RWPE1 (cell line): ENCODE results near the gene ZNF860.
"Not testable (repeated sequence)": the region's sequence is repeated elsewhere in the genome, so short reads cannot be mapped to it uniquely, and the experiment has no call there.

Experiments used
- CTCF ChIA-PET: fragments of 350-600 bp; sonication (Branson Sonifier 250); formaldehyde crosslinking; extraction: SDS; loops from one replicate; lab custom pipeline; 2021; lab: Yijun Ruan, JAX
- POLR2A ChIA-PET: fragments of 400-600 bp; formaldehyde crosslinking; extraction: SDS; loops from one replicate; lab custom pipeline; 2020; ENCODE audit warnings: antibody characterized with exemption; ENCODE audit not compliant: low non-redundant PET; lab: Yijun Ruan, JAX
- DNase-seq: peaks from one replicate; pipeline ENCODE4 v3.0.0; 2012; ENCODE audit warnings: low spot score
- H3K27ac ChIP-seq: fragments of 450-650 bp; 2 replicates; pipeline ENCODE4 v1.5.1; 2017
- TF ChIP-seq, protein P1 (sequence below): fragments of 450-650 bp; conservative IDR thresholded peaks from 2 replicates; pipeline ENCODE4 v1.5.1; 2017; ENCODE audit warnings: low read depth, mild to moderate bottlenecking

The ZNF860 gene

DNA sequence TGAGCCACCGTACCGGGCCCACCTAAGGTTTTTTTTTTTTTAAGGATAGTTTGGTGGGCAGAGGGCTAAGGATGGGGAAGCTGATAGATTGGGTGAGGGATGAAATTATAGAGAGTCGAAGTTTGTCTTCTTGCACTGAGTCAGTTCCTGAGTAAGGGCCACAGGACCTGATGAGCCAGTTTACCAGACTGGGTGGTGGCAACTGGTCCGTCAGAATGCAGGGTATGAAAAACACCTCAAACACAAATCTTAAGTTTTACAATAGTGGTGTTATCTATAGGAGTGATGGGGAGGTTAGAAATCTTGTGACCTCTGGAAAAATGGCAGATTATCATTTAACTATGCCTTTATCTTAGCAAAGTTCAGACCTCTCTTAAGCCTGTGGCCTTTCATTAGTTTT, 2.8 kb downstream of the ZNF860 start:
- no peak for DNase-seq
- CTCF ChIA-PET, result no interaction called here
- H3K27ac ChIP-seq, result no peak overlapping the region
- TF ChIP-seq, protein P1, sequence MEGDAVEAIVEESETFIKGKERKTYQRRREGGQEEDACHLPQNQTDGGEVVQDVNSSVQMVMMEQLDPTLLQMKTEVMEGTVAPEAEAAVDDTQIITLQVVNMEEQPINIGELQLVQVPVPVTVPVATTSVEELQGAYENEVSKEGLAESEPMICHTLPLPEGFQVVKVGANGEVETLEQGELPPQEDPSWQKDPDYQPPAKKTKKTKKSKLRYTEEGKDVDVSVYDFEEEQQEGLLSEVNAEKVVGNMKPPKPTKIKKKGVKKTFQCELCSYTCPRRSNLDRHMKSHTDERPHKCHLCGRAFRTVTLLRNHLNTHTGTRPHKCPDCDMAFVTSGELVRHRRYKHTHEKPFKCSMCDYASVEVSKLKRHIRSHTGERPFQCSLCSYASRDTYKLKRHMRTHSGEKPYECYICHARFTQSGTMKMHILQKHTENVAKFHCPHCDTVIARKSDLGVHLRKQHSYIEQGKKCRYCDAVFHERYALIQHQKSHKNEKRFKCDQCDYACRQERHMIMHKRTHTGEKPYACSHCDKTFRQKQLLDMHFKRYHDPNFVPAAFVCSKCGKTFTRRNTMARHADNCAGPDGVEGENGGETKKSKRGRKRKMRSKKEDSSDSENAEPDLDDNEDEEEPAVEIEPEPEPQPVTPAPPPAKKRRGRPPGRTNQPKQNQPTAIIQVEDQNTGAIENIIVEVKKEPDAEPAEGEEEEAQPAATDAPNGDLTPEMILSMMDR, result no peak
- POLR2A ChIA-PET, result no interaction called here

DNA sequence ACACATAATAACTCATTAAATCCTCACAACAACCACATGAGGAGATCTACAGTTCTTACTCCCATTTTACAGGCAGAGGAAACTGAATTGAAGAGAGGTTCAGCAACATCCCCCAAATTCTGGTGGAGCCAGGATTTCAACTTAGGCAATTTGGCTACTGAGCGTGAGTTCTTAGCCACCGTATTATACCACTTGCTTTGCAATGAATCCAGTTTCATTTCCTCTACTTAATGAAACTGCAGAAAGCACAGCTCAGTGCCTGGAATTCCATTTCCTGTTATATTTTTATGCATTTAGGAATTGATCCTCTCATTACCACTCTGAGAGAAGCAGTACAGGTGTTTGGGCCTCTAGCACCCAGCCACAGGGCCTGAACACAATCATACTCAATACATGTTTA, 4.3 kb downstream of the ZNF860 start:
- POLR2A ChIA-PET, result no interaction called here
- CTCF ChIA-PET, result no interaction called here
- no peak overlapping the region for H3K27ac ChIP-seq
- no peak for DNase-seq
- TF ChIP-seq, protein P1, result no peak

DNA sequence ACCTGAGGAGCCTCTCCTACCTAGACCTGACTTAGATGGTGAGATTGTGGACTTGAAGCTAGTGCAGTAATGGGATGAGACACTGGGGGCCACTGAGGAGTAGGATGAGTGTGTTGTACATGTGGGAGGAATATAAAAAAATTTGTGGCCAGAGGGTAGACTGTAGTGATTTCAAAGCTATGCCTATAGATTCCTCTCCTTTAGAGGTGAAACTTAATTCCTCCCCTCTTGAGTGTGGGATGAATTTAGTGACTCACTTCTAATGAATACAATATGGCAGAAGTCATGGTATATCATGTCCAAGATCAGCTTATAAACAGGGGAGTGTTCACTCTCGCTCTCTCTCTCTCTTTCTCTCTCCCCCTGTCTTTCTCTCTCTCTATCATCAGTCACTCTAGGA, 6.7 kb downstream of the ZNF860 start:
- TF ChIP-seq, protein P1, result no peak
- ChIA-PET POLR2A (no interaction called here), CTCF (interaction anchor here (0.5 kb wide), 1 partner anchor 324 kb away, joined by 3 read pairs; no protein-coding TSS in a partner anchor)
- no peak for DNase-seq
- H3K27ac ChIP-seq, result no peak overlapping the region

DNA sequence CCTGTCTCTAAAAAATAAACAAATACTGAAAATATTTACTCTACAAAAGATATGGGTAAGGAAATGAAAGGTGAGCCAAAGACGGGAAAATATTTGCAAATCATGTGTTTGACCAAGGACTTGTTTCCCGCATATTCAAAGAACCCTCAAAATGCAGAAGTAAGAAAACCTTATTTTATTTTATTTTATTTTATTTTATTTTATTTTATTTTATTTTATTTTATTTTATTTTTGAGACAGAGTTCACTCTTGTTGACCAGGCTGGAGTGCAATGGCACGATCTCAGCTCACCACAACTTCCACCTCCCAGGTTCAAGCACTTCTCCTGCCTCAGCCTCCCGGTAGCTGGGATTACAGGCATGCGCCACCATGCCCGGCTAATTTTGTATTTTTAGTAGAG, 11.4 kb downstream of the ZNF860 start:
- H3K27ac ChIP-seq, DNase-seq, CTCF ChIA-PET, POLR2A ChIA-PET: not testable (repeated sequence)

DNA sequence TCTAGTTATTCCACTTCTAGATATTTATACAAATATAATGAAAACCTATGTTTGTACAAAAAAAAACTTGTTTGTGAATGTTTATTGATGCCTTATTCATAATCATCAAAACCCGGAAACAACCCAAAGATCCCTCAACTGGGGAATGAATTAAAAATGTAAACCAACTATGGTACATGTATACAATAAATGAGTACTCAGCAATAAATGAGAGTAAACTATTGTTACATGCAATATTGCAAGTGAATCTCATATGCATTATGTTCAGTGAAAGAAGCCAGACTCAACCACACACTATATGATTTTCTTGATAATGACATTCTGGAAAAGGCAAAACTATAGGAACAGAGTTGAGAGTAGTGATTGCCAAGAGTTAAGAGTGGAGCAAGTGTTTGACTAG, 12.3 kb downstream of the ZNF860 start:
- DNase-seq, result no peak
- ChIA-PET CTCF (no interaction called here), POLR2A (no interaction called here)
- TF ChIP-seq, protein P1, result no peak
- no peak overlapping the region for H3K27ac ChIP-seq

DNA sequence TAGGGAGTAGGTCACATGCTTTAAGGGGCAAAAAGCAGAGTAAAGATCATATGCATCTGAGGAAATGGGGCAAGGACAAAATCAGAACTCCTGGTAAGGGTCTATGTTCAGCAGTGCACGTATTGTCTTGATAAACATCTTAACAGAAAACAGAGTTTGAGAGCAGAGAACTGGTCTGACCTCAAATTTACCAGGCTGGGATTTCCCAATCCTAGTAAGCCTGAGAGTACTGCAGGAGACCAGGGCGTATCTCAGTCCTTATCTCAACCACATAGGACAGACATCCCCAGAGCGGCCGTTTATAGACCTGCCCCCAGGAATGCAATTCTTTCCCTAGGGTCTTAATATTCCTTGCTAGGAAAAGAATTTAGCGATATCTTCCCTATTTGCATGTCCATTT, 13.5 kb downstream of the ZNF860 start:
- POLR2A ChIA-PET, CTCF ChIA-PET, H3K27ac ChIP-seq, DNase-seq: not testable (repeated sequence)

DNA sequence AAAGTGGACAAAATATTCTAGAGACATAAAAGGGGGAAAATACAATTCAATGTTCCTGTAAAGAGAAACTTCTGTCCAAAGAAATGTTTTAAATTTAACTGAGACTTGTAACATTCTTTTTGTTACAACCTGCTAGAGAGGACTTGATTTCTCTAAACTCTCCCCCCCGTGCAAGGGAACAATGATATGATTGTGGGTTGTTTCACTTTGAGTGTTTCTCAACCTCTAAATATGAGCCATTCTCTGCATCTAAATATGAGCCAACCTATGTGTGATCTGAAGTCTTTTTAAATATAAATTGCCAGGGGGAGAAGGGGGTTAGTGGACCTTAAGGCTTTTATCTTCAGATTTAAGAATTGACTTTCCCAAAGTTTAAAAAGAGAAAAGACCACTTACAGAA, 14.6 kb downstream of the ZNF860 start:
- H3K27ac ChIP-seq, result no peak overlapping the region
- CTCF ChIA-PET, result interaction anchor here (0.7 kb wide), 1 partner anchor 100 kb away, joined by 5 read pairs; no protein-coding TSS in a partner anchor
- no peak for DNase-seq
- POLR2A ChIA-PET, result no interaction called here
- TF ChIP-seq, protein P1, result no peak

DNA sequence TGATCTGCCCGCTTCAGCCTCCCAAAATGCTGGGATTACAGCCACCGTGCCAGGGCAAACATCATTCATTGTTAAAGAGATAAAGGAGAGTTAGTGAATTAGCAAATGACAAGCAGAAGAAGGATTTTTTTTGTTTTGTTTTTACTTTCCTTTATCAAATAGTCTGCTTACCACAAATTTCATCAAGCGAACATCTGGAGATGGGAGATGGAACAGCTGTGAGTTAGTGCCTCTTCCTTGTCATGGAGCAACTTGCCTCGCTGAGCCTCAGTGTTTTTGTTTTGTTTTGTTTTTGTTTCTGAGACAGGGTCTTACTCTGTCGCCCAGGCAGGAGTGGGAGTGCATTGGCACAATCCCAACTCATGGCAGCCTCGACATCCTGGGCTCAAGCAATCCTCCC, 15.9 kb downstream of the ZNF860 start:
- no peak for DNase-seq
- TF ChIP-seq, protein P1, result no peak
- ChIA-PET CTCF (no interaction called here), POLR2A (no interaction called here)
- H3K27ac ChIP-seq, result no peak overlapping the region
